Endothelial cell of umbilical vein (primary cell): ENCODE measurements around the gene SH3PXD2A. TPM values are rescaled to one million over a fixed set of nuclear protein-coding genes. Genes with fewer than 3 reads are reported as not detected.

Source experiments
- BruUV-seq: library from RNA; stranded (reverse); fragments of 400-500 nt; replicated peaks from 2 replicates; lab custom pipeline; 2021; lab: Mats Ljungman, UMichigan
- CTCF ChIA-PET: fragments of 300-600, 350-600 bp; sonication (Branson Sonifier 250); formaldehyde crosslinking; loops from one replicate; lab custom pipeline; 2021; ENCODE audit warnings: antibody characterized with exemption, inconsistent platforms; lab: Charles Lee
- POLR2A ChIA-PET: fragments of 300-600, 350-600 bp; sonication (Branson Sonifier 250); formaldehyde crosslinking; loops from one replicate; lab custom pipeline; 2021; ENCODE audit warnings: antibody characterized with exemption, inconsistent platforms; lab: Charles Lee
- DNase-seq: peaks from one replicate; pipeline ENCODE4 v3.0.0-alpha.2; 2011; ENCODE audit warnings: low read depth, low spot score
- FAIRE-seq: peaks from 2 replicates; lab custom pipeline; 2011; peaks lifted over from hg19 to GRCh38; lab: Jason Lieb, UNC
- H2AFZ ChIP-seq: 2 replicates; pipeline ENCODE4 v1.6.0; 2012; ENCODE audit warnings: low read depth, low read length, control low read depth, inconsistent platforms
- H3K27ac ChIP-seq: 2 replicates; pipeline ENCODE4 v1.5.1; 2011; ENCODE audit warnings: low read depth, mild to moderate bottlenecking, control low read depth, low read length, moderate library complexity; ENCODE audit not compliant: insufficient read depth
- H3K27me3 ChIP-seq, 2 experiments: 2 replicates each; pipeline versions ENCODE4 v1.6.0 to v1.6.1; 2011; ENCODE audit warnings: low read length in 2 of 2, mixed read lengths in 1 of 2; ENCODE audit not compliant: control insufficient read depth in 2 of 2, insufficient read depth in 2 of 2
- H3K36me3 ChIP-seq, 2 experiments: 2 replicates in 1 of 2; 3 replicates in 1 of 2; pipeline ENCODE4 v1.5.1; 2011; ENCODE audit warnings: low read length in 2 of 2, mild to moderate bottlenecking in 1 of 2, moderate library complexity in 1 of 2; ENCODE audit not compliant: control insufficient read depth in 2 of 2, insufficient read depth in 2 of 2; ENCODE audit errors: extremely low read depth in 1 of 2
- H3K4me1 ChIP-seq: 3 replicates; pipeline ENCODE4 v1.5.1; 2011; ENCODE audit warnings: mild to moderate bottlenecking, low read length; ENCODE audit not compliant: control insufficient read depth, insufficient read depth; ENCODE audit errors: extremely low read depth
- H3K4me2 ChIP-seq: 2 replicates; pipeline ENCODE4 v1.6.1; 2011; ENCODE audit warnings: low read length, control low read depth, mixed read lengths; ENCODE audit not compliant: insufficient read depth
- H3K4me3 ChIP-seq, 3 experiments: fragments of 200-600 bp in 1 of 3; sonication (generic), shearing (Covaris generic) in 1 of 3; replicated peaks in 1 of 3; 2 replicates each; pipeline ENCODE4 v1.5.1; 2011 to 2016; ENCODE audit warnings: control low read depth in 3 of 3, low read length in 3 of 3, mild to moderate bottlenecking in 2 of 3, inconsistent platforms in 1 of 3, low read depth in 1 of 3, moderate library complexity in 1 of 3; ENCODE audit not compliant: insufficient read depth in 1 of 3
- H3K79me2 ChIP-seq: 2 replicates; pipeline ENCODE4 v1.6.0; 2012; ENCODE audit warnings: low read length, inconsistent platforms; ENCODE audit not compliant: control insufficient read depth, insufficient read depth
- H3K9ac ChIP-seq: replicated peaks from 2 replicates; pipeline ENCODE3; 2011; ENCODE audit warnings: low read length, control low read depth; ENCODE audit not compliant: insufficient read depth; ENCODE audit errors: extremely low read depth
- H3K9me1 ChIP-seq: replicated peaks from 3 replicates; pipeline ENCODE4 v1.6.0; 2011; ENCODE audit warnings: mild to moderate bottlenecking, low read length; ENCODE audit not compliant: control insufficient read depth, insufficient read depth; ENCODE audit errors: extremely low read depth
- H3K9me3 ChIP-seq: replicated peaks from 2 replicates; pipeline ENCODE4 v1.5.1; 2012; ENCODE audit warnings: low read length, inconsistent platforms; ENCODE audit not compliant: control insufficient read depth, insufficient read depth
- H4K20me1 ChIP-seq: replicated peaks from 2 replicates; pipeline ENCODE3; 2011; ENCODE audit warnings: mild to moderate bottlenecking, low read length; ENCODE audit not compliant: control insufficient read depth, insufficient read depth; ENCODE audit errors: extremely low read depth
- EZH2 ChIP-seq: IDR thresholded peaks from 2 replicates; pipeline ENCODE4 v1.6.1; 2012; ENCODE audit warnings: borderline replicate concordance, low read depth, mild to moderate bottlenecking, moderate library complexity, low read length, inconsistent platforms; ENCODE audit not compliant: severe bottlenecking
- FOS ChIP-seq: IDR thresholded peaks from 2 replicates; pipeline ENCODE4 v1.6.1; 2011; ENCODE audit warnings: mild to moderate bottlenecking, low read length, moderate library complexity, borderline replicate concordance; ENCODE audit not compliant: insufficient read depth
- GATA2 ChIP-seq: IDR thresholded peaks from 2 replicates; pipeline ENCODE4 v1.7.0; 2011; ENCODE audit warnings: low read depth, mild to moderate bottlenecking, moderate library complexity, mixed read lengths, low read length; ENCODE audit not compliant: insufficient read length, insufficient read depth
- JUN ChIP-seq: IDR thresholded peaks from 2 replicates; pipeline ENCODE4 v1.6.1; 2011; ENCODE audit warnings: borderline replicate concordance, low read depth; ENCODE audit not compliant: insufficient read length, insufficient read depth
- MYC ChIP-seq: IDR thresholded peaks from one replicate; pipeline ENCODE4 v1.6.1; 2011; ENCODE audit warnings: mild to moderate bottlenecking, low read depth, low read length
- POLR2A ChIP-seq: IDR thresholded peaks from 2 replicates; pipeline ENCODE4 v1.6.1; 2012; ENCODE audit warnings: low read depth, mild to moderate bottlenecking, control low read depth, low read length
- POLR2AphosphoS5 ChIP-seq: IDR thresholded peaks from 2 replicates; pipeline ENCODE4 v1.6.1; 2012; ENCODE audit warnings: low read depth, mild to moderate bottlenecking, control low read depth, low read length, moderate library complexity; ENCODE audit not compliant: insufficient read depth
- dilution Hi-C: fragments of 300-500 bp; cut with MboI; formaldehyde crosslinking; loops from one replicate; pipeline ENCODE4 v1.15.0; 2019; ENCODE audit warnings: low sequenced_read_pairs; ENCODE audit not compliant: extremely low pct_ligation_motif_present
- intact Hi-C: fragments of 100-400 bp; cut with micrococcal nuclease; formaldehyde crosslinking; loops from one replicate; pipeline ENCODE4 v1.10.0; 2022
- polyA plus RNA-seq, 4 experiments: library from polyadenylated mRNA; depleted of rRNA in 3 of 4; stranded (reverse) in 3 of 4; unstranded in 1 of 4; fragments of >200 nt; gene quantifications; 2 replicates each; pipeline versions ENCODE4 v1.2.1 to v1.2.3, GENCODE V29; 2011 to 2012; ENCODE audit warnings: missing spikeins in 1 of 4
- total RNA-seq: library from RNA; stranded (reverse); gene quantifications from 2 replicates; pipeline ENCODE4 v1.2.3, GENCODE V29; 2021
- TF ChIP-seq, protein P1 (sequence below), 2 donors: IDR thresholded peaks; 1 replicate in 1 of 2; 2 replicates in 1 of 2; pipeline ENCODE4 v1.5.1; 2011; ENCODE audit warnings: low read length in 2 of 2, mild to moderate bottlenecking in 2 of 2, moderate library complexity in 2 of 2, control low read depth in 1 of 2, inconsistent platforms in 1 of 2, low read depth in 1 of 2; ENCODE audit not compliant: insufficient read depth in 1 of 2; ENCODE audit errors: extremely low read depth in 1 of 2

SH3PXD2A gene
- total and polyA plus RNA-seq, 2 donors (not counting 3 experiments of a cell fraction or from before 2014, with no cell fraction given) = 1.4 to 5.1 TPM

GRCh38 chr10:103620891-103621782 is 234.2 kb downstream of the SH3PXD2A start:
- BruUV-seq = no TSS peak
- no peak overlapping the region for H3K4me2 ChIP-seq
- H4K20me1 ChIP-seq = no peaks in the 10 kb centered on the region
- DNase-seq (no peak), FAIRE-seq (no peak)
- H3K79me2 ChIP-seq = no peaks in the 10 kb centered on the region
- H3K9ac ChIP-seq = no peak overlapping the region
- ChIA-PET POLR2A (no interaction called here), CTCF (interaction anchor here (0.6 to 1.9 kb wide), 3 partner anchors 15 to 65 kb away, joined by 3 to 4 read pairs (median 4); no protein-coding TSS in a partner anchor)
- no peak overlapping the region for H3K27ac ChIP-seq
- no peak overlapping the region for H3K4me3 ChIP-seq
- no peaks in the 10 kb centered on the region for H3K9me3 ChIP-seq
- dilution Hi-C loops = no loop called here
- no peaks in the 10 kb centered on the region for H3K9me1 ChIP-seq
- TF ChIP-seq EZH2 (no peak), FOS (no peak), JUN (no peak)
- intact Hi-C loops = no loop called here
- H2AFZ ChIP-seq = no peak overlapping the region
- H3K4me1 ChIP-seq = no peaks in the 10 kb centered on the region
- H3K27me3 ChIP-seq = no peaks in the 10 kb centered on the region
- no peaks in the 10 kb centered on the region for H3K36me3 ChIP-seq

- Histone ChIP-seq H2AFZ (no peak overlapping the region), H3K4me1 (no peaks in the 10 kb centered on the region), H3K79me2 (no peaks in the 10 kb centered on the region), H4K20me1 (no peaks in the 10 kb centered on the region), H3K4me3 (no peak overlapping the region), H3K9me3 (no peaks in the 10 kb centered on the region), H3K4me2 (no peak overlapping the region), H3K27ac (no peak overlapping the region), H3K27me3 (no peaks in the 10 kb centered on the region), H3K9me1 (no peaks in the 10 kb centered on the region), H3K9ac (no peak overlapping the region), H3K36me3 (no peaks in the 10 kb centered on the region)
- intact Hi-C loops (no loop called here), dilution Hi-C loops (no loop called here)
- no TSS peak for BruUV-seq
- TF ChIP-seq EZH2 = no peak
- TF ChIP-seq JUN = no peak
- no peak for TF ChIP-seq MYC
- TF ChIP-seq POLR2A = no peak
- no peak for TF ChIP-seq FOS
- TF ChIP-seq, protein P1, sequence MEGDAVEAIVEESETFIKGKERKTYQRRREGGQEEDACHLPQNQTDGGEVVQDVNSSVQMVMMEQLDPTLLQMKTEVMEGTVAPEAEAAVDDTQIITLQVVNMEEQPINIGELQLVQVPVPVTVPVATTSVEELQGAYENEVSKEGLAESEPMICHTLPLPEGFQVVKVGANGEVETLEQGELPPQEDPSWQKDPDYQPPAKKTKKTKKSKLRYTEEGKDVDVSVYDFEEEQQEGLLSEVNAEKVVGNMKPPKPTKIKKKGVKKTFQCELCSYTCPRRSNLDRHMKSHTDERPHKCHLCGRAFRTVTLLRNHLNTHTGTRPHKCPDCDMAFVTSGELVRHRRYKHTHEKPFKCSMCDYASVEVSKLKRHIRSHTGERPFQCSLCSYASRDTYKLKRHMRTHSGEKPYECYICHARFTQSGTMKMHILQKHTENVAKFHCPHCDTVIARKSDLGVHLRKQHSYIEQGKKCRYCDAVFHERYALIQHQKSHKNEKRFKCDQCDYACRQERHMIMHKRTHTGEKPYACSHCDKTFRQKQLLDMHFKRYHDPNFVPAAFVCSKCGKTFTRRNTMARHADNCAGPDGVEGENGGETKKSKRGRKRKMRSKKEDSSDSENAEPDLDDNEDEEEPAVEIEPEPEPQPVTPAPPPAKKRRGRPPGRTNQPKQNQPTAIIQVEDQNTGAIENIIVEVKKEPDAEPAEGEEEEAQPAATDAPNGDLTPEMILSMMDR (IDR thresholded peaks at IDR 0.05; ENCODE audit: extremely low read depth in 1 of 2, insufficient read depth in 1 of 2, low read depth in 1 of 2, low read length in 2 of 2) = no peak
- TF ChIP-seq POLR2AphosphoS5 = no peak
- no peak for TF ChIP-seq GATA2
- CTCF ChIA-PET = interaction anchor here (1.7 kb wide), 1 partner anchor 14 kb away, joined by 4 read pairs; no protein-coding TSS in a partner anchor
- FAIRE-seq (no peak), DNase-seq (no peak)
- POLR2A ChIA-PET = no interaction called here
Observed at GRCh38 chr10:103620352-103620740, 235.0 kb downstream of the SH3PXD2A start.
